Upper lobe of left lung (tissue), 6 donors: ENCODE results near the gene ENSA. TPM values are rescaled to one million over a fixed set of nuclear protein-coding genes. Genes with fewer than 3 reads are reported as not detected.
A peak's percentile ranks its signal among the peaks of the same experiment; 100 is the strongest.
"Not testable (repeated sequence)": the region's sequence is repeated elsewhere in the genome, so short reads cannot be mapped to it uniquely, and the experiment has no call there.

Source experiments
- ATAC-seq, 2 donors: fragments of 200-7000 bp; cut with Tn5 transposase; one replicate each; pipeline ENCODE4 v1.9.1; 2022; ENCODE audit warnings: mild to moderate bottlenecking in 2 of 2, moderate library complexity in 2 of 2; ENCODE audit not compliant: low FRiP score in 2 of 2
- DNase-seq, 2 donors: peaks; one replicate each; pipeline ENCODE4 v3.0.0-alpha.2; 2019 to 2020
- H3K27ac ChIP-seq, 4 donors: fragments of 200-600 bp; sonication (generic); one replicate each; pipeline ENCODE4 v1.5.1; 2016 to 2019
- H3K27me3 ChIP-seq, 4 donors: fragments of 200-600 bp; sonication (generic); one replicate each; pipeline ENCODE4 v1.5.1; 2017 to 2019
- H3K36me3 ChIP-seq, 4 donors: fragments of 200-600 bp; sonication (generic); one replicate each; pipeline ENCODE4 v1.5.1; 2016 to 2019
- H3K4me1 ChIP-seq, 4 donors: fragments of 200-600 bp; sonication (generic); one replicate each; pipeline ENCODE4 v1.5.1; 2018 to 2019
- H3K4me3 ChIP-seq, 4 donors: fragments of 200-600 bp; sonication (generic); one replicate each; pipeline ENCODE4 v1.5.1; 2017 to 2019; ENCODE audit warnings: mild to moderate bottlenecking in 2 of 4, moderate library complexity in 1 of 4
- H3K9me3 ChIP-seq, 4 donors: fragments of 200-600 bp; sonication (generic); one replicate each; pipeline ENCODE4 v1.5.1; 2018 to 2019
- EP300 ChIP-seq, 4 donors: sonication (generic); formaldehyde crosslinking; IDR thresholded peaks; one replicate each; pipeline ENCODE4 v1.5.1; 2017; ENCODE audit warnings: antibody characterized with exemption in 4 of 4, control low read depth in 2 of 4
- POLR2A ChIP-seq, 4 donors: fragments of 450-650 bp; IDR thresholded peaks; one replicate each; pipeline ENCODE4 v1.5.1; 2016 to 2017; ENCODE audit warnings: antibody characterized with exemption in 4 of 4, mild to moderate bottlenecking in 2 of 4
- POLR2AphosphoS5 ChIP-seq, 2 donors: sonication (generic); formaldehyde crosslinking; IDR thresholded peaks; one replicate each; pipeline ENCODE4 v1.5.1; 2017; ENCODE audit warnings: antibody characterized with exemption in 2 of 2
- WGBS, 2 donors: methylation state at CpG; one replicate each; pipeline ENCODE4 v1.1.5; 2017 to 2018; 5-methylcytosine and 5-hydroxymethylcytosine counted together
- total RNA-seq, 6 donors: library from RNA; depleted of rRNA in 4 of 6; stranded (reverse); fragments of >200 nt in 4 of 6; gene quantifications; one replicate each; pipeline versions ENCODE4 v1.1.0 to v1.2.1, GENCODE V29; 2016 to 2021
- TF ChIP-seq, protein P1 (sequence below), 6 experiments: fragments of 450-650 bp in 4 of 6; fragments of 200-600 bp in 2 of 6; sonication (generic) in 2 of 6; IDR thresholded peaks; one replicate each; pipeline ENCODE4 v1.5.1; 2016 to 2019; ENCODE audit warnings: antibody characterized with exemption in 6 of 6
- donor health status: DM: no; HTN: no; CAD: no; lungs with moderate emphysema.
- donor health status: DM: no; HTN: yes; CAD: no; lungs with severe emphysema.

ENSA gene
- total RNA-seq, 6 donors from 2014 or later = 141 to 271 (median 212) TPM

DNA sequence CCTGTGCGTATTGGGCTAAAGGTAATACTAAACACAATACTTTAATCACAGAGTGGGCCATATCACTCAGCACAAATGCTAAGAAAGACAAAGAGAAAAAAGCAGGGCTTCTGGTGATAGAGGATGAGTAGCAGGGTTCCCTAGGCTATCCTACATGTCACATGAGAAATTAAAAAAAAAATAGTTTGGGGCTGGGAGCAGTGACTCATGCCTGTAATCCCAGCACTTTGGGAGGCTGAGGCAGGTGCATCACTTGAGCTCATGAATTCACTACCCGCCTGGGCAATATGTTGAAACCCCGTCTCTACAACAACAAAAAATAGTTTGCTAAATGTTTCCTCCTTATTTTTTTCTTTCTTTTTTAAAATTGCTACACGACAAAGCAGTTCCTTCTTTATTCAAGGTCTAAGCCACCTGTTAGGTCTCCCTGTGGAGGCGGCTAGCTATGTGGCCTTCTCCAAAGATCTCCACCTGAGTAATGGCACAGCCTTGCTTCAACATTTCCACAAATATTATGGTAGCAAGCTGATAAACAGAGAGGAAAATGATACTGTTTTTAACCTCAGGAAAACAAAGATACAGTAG is 1.5 kb downstream of the ENSA start:
- Histone ChIP-seq H3K4me1 (peaks cover 12 to 28% (median 23%) of the 10 kb centered on the region in 4 donors), H3K9me3 (no peaks in the 10 kb centered on the region), H3K27me3 (no peaks in the 10 kb centered on the region), H3K36me3 (peaks cover 24 to 47% (median 39%) of the 10 kb centered on the region in 4 donors), H3K27ac (peak overlapping the region; percentile 96 to 100 (median 97)), H3K4me3 (peak overlapping the region in 3 of 4 donors; percentile 58 to 76 (median 72))
- TF ChIP-seq, protein P1, sequence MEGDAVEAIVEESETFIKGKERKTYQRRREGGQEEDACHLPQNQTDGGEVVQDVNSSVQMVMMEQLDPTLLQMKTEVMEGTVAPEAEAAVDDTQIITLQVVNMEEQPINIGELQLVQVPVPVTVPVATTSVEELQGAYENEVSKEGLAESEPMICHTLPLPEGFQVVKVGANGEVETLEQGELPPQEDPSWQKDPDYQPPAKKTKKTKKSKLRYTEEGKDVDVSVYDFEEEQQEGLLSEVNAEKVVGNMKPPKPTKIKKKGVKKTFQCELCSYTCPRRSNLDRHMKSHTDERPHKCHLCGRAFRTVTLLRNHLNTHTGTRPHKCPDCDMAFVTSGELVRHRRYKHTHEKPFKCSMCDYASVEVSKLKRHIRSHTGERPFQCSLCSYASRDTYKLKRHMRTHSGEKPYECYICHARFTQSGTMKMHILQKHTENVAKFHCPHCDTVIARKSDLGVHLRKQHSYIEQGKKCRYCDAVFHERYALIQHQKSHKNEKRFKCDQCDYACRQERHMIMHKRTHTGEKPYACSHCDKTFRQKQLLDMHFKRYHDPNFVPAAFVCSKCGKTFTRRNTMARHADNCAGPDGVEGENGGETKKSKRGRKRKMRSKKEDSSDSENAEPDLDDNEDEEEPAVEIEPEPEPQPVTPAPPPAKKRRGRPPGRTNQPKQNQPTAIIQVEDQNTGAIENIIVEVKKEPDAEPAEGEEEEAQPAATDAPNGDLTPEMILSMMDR (IDR thresholded peaks at IDR 0.05) = no peak
- TF ChIP-seq POLR2A (IDR thresholded peaks at IDR 0.05) = no peak
- no peak for DNase-seq
- 71 to 81% methylated on average over 5 of the region's 5 CpGs for WGBS, 2 donors
- ATAC-seq = no peak

DNA sequence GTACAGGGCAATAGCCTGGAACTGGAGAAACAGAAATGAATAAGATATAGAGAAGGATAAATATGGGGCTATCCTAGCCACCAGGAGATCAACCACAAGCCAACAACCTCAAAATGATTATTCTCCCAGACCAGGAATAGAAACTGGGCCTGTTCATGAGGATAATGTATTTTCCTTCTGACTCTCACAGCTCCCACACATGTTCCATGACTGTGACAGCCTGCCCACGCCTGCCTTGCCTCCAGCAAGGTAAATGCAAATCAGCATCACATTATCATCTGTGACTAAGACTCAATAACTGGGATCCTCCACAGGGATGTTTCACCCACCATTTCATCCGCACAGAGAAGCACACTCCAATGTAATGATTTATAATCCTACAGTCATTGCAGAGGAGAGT is 3.3 kb downstream of the ENSA start:
- TF ChIP-seq POLR2A (IDR thresholded peaks at IDR 0.05) (no peak), EP300 (IDR thresholded peaks at IDR 0.05) (no peak), POLR2AphosphoS5 (IDR thresholded peaks at IDR 0.05) (no peak)
- TF ChIP-seq, protein P1 (IDR thresholded peaks at IDR 0.05) = no peak
- peaks cover 30 to 45% (median 41%) of the 10 kb centered on the region in 4 donors for H3K4me1 ChIP-seq
- peaks cover 24 to 56% (median 42%) of the 10 kb centered on the region in 4 donors for H3K36me3 ChIP-seq

DNA sequence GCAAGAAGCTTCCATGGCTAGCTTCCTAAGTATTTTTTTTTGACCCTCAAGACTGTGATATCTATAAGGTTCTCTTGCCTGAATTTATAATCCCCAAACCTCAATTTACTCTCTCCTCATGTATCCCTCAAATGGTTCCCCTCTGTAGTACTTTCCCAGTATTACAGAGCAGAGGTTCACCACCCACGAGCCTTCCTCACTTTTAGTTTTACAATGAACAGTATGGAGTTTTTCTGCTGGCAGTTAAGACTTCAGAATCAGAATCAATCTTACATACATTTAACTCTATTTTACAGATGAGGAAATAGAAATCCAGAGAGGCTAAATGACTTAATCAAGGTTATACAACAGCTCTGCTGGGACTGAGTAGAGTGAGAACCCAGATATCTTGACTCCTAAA is 4.9 kb downstream of the ENSA start:
- H3K4me3 ChIP-seq, H3K27ac ChIP-seq, DNase-seq, ATAC-seq, H3K27me3 ChIP-seq, H3K9me3 ChIP-seq: not testable (repeated sequence)
- Histone ChIP-seq H3K36me3 (peaks cover 30 to 66% (median 44%) of the 10 kb centered on the region in 4 donors), H3K4me1 (peaks cover 46 to 52% (median 51%) of the 10 kb centered on the region in 4 donors)
- WGBS, 2 donors = 71 to 89% methylated on average over 1 of the region's 1 CpG

More for the DNA sequence above, 3.3 kb downstream of the ENSA start:
- WGBS, 2 donors = 86 to 95% methylated on average over 2 of the region's 2 CpGs
- Histone ChIP-seq H3K27me3 (no peaks in the 10 kb centered on the region), H3K27ac (no peak overlapping the region), H3K4me3 (no peak overlapping the region), H3K9me3 (no peaks in the 10 kb centered on the region)
- DNase-seq (no peak), ATAC-seq (no peak)

DNA sequence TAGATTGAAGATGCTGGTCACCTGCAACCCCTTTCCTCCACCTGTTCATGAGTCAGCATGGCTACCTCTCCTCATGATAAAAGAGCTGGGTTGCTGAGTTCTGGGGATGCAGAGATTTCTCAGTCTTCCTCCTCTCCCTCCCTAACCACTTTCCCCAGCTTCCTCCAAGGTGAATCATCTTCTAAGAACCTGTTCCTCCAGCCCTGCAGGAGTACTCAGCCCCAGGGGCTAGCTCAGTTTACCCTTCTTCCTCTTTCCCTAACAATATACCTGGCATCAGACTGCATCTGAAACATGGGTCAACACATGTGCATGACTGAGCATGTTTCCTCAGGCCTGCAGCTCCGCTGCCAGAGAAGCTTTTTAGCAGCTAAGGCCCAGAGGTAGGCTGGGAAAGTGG is 5.3 kb downstream of the ENSA start:
- WGBS, 2 donors = 86 to 88% methylated on average over 1 of the region's 1 CpG
- DNase-seq, ATAC-seq, H3K9me3 ChIP-seq, H3K4me3 ChIP-seq, H3K27me3 ChIP-seq: not testable (repeated sequence)
- H3K4me1 ChIP-seq = peaks cover 50 to 56% (median 54%) of the 10 kb centered on the region in 4 donors
- H3K36me3 ChIP-seq = peaks cover 30 to 70% (median 44%) of the 10 kb centered on the region in 4 donors
- H3K27ac ChIP-seq = peak overlapping the region in 2 of 4 donors; percentile 18 to 51

DNA sequence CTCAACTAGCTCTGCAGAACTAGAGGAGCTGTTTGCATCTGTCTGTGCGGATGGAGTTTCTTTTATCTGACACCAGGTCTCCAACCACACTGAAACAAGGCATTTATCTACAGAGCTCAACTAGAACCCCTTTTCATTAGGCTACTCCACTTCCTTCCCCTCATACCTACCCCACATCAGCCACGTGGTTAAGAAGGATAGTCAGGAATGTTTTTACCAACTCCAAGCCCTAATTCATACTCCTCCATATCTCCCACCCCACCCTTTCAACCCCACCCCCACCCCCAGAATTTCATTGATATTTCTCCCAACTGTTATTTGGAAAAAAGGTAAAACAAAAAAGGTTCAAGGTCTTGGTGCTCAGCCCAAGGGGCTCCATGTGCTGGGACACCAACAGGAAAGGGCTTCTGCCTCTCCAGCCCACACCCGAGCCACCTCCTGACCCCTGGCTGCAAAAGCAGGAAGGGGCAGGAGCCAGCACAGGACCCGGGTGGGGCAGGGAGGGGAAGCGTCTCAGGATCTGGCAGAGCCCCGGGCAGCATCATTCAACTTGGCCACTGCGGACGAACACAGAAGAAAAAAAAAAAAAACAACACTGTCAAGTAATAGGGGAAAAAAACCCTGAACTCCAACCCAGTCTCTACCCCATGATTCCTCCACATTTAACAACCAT is 7.0 kb downstream of the ENSA start:
- ATAC-seq (peak in 1 of 2 donors; percentile 37), DNase-seq (peak in 1 of 2 donors; percentile 62)

More for the DNA sequence above, 7.0 kb downstream of the ENSA start:
- H3K9me3 ChIP-seq = no peaks in the 10 kb centered on the region
- no peak for TF ChIP-seq EP300 (IDR thresholded peaks at IDR 0.05)
- TF ChIP-seq, protein P1 (IDR thresholded peaks at IDR 0.05) = peak in 1 of 6 experiments; percentile 8
- peak; percentile 18 to 39 for TF ChIP-seq POLR2AphosphoS5 (IDR thresholded peaks at IDR 0.05)
- no peak for TF ChIP-seq POLR2A (IDR thresholded peaks at IDR 0.05)
- 19 to 22% methylated on average over 8 of the region's 8 CpGs for WGBS, 2 donors
- no peaks in the 10 kb centered on the region for H3K27me3 ChIP-seq
- peaks cover 43 to 48% (median 46%) of the 10 kb centered on the region in 4 donors for H3K4me1 ChIP-seq
- no peak overlapping the region for H3K4me3 ChIP-seq
- H3K27ac ChIP-seq = peak overlapping the region; percentile 40 to 81 (median 69)
- peaks cover 30 to 79% (median 51%) of the 10 kb centered on the region in 4 donors for H3K36me3 ChIP-seq
